ENCODE results near the gene TREH. TPM values are rescaled to one million over a fixed set of nuclear protein-coding genes. Genes with fewer than 3 reads are reported as not detected.

TREH gene
- total RNA-seq, 1 donor from 2014 or later, result not detected

GRCh38 chr11:118666371-118666770, 13.1 kb downstream of the TREH start:
- Histone ChIP-seq H4K20me1 (ENCODE audit: insufficient read depth, low read length) (peaks cover 14% of the 10 kb centered on the region), H3K36me3 (ENCODE audit: insufficient read depth, low read length) (no peaks in the 10 kb centered on the region), H3K4me2 (ENCODE audit: low read length) (no peak overlapping the region), H3K27me3 (ENCODE audit: insufficient read depth, low read length) (peaks cover 3% of the 10 kb centered on the region), H3K79me2 (ENCODE audit: insufficient read depth, low read length) (no peaks in the 10 kb centered on the region), H2AFZ (ENCODE audit: low read depth, low read length) (no peak overlapping the region), H3K27ac (ENCODE audit: low read depth, low read length) (no peak overlapping the region), H3K4me1 (ENCODE audit: insufficient read depth, low read length) (no peaks in the 10 kb centered on the region), H3K4me3 (ENCODE audit: insufficient read depth, low read depth, low read length) (no peak overlapping the region), H3K9ac (ENCODE audit: low read length) (no peak overlapping the region), H3K9me3 (ENCODE audit: insufficient read depth, low read depth, low read length) (no peaks in the 10 kb centered on the region)
- Mint-ChIP-seq H3K27me3 (ENCODE audit: low read depth, unreplicated experiment) (no peaks in the 10 kb centered on the region), H3K4me1 (ENCODE audit: low read depth, unreplicated experiment) (peaks cover 4% of the 10 kb centered on the region), H3K4me3 (ENCODE audit: unreplicated experiment) (no peak overlapping the region), H3K9me3 (ENCODE audit: unreplicated experiment) (no peaks in the 10 kb centered on the region), H3K27ac (ENCODE audit: unreplicated experiment) (no peak overlapping the region), H3K36me3 (ENCODE audit: low read depth, unreplicated experiment) (peaks cover 5% of the 10 kb centered on the region)
- DNase-seq (ENCODE audit: low read depth), result no peak
- TF ChIP-seq EZH2 (IDR thresholded peaks at IDR 0.05; ENCODE audit: insufficient read depth, low read length), result no peak
- TF ChIP-seq CTCF (IDR thresholded peaks at IDR 0.05; ENCODE audit: insufficient read depth, low read depth, low read length), result no peak
- no peak for FAIRE-seq

- peaks cover 6% of the 10 kb centered on the region for H3K4me1 Mint-ChIP-seq (ENCODE audit: low read depth, unreplicated experiment)
- FAIRE-seq, result no peak
- Histone ChIP-seq H3K9ac (ENCODE audit: low read length) (no peak overlapping the region), H3K36me3 (ENCODE audit: insufficient read depth, low read length) (no peaks in the 10 kb centered on the region), H3K4me2 (ENCODE audit: low read length) (no peak overlapping the region), H2AFZ (ENCODE audit: low read depth, low read length) (no peak overlapping the region), H3K9me3 (ENCODE audit: insufficient read depth, low read depth, low read length) (no peaks in the 10 kb centered on the region), H4K20me1 (ENCODE audit: insufficient read depth, low read length) (peaks cover 29% of the 10 kb centered on the region), H3K4me3 (ENCODE audit: insufficient read depth, low read depth, low read length) (no peak overlapping the region), H3K27me3 (ENCODE audit: insufficient read depth, low read length) (no peaks in the 10 kb centered on the region), H3K4me1 (ENCODE audit: insufficient read depth, low read length) (peaks cover 5% of the 10 kb centered on the region), H3K79me2 (ENCODE audit: insufficient read depth, low read length) (no peaks in the 10 kb centered on the region), H3K27ac (ENCODE audit: low read depth, low read length) (no peak overlapping the region)
- H3K27me3 Mint-ChIP-seq (ENCODE audit: low read depth, unreplicated experiment), result no peaks in the 10 kb centered on the region
- H3K36me3 Mint-ChIP-seq (ENCODE audit: low read depth, unreplicated experiment), result peaks cover 5% of the 10 kb centered on the region
- no peak for DNase-seq (ENCODE audit: low read depth)
- peak overlapping the region; percentile 26 for H3K27ac Mint-ChIP-seq (ENCODE audit: unreplicated experiment)
- TF ChIP-seq CTCF (IDR thresholded peaks at IDR 0.05; ENCODE audit: insufficient read depth, low read depth, low read length) (no peak), EZH2 (IDR thresholded peaks at IDR 0.05; ENCODE audit: insufficient read depth, low read length) (no peak)
- no peak overlapping the region for H3K4me3 Mint-ChIP-seq (ENCODE audit: unreplicated experiment)
- no peaks in the 10 kb centered on the region for H3K9me3 Mint-ChIP-seq (ENCODE audit: unreplicated experiment)
Observed at GRCh38 chr11:118663902-118664301, 15.5 kb downstream of the TREH start.

GRCh38 chr11:118663381-118663780, 16.1 kb downstream of the TREH start:
- Histone ChIP-seq H3K27me3 (ENCODE audit: insufficient read depth, low read length) (no peaks in the 10 kb centered on the region), H3K4me2 (ENCODE audit: low read length) (no peak overlapping the region), H3K79me2 (ENCODE audit: insufficient read depth, low read length) (no peaks in the 10 kb centered on the region), H3K9me3 (ENCODE audit: insufficient read depth, low read depth, low read length) (no peaks in the 10 kb centered on the region), H3K9ac (ENCODE audit: low read length) (no peak overlapping the region), H3K27ac (ENCODE audit: low read depth, low read length) (no peak overlapping the region), H2AFZ (ENCODE audit: low read depth, low read length) (no peak overlapping the region), H3K4me3 (ENCODE audit: insufficient read depth, low read depth, low read length) (no peak overlapping the region), H4K20me1 (ENCODE audit: insufficient read depth, low read length) (peaks cover 34% of the 10 kb centered on the region), H3K4me1 (ENCODE audit: insufficient read depth, low read length) (peaks cover 10% of the 10 kb centered on the region), H3K36me3 (ENCODE audit: insufficient read depth, low read length) (no peaks in the 10 kb centered on the region)
- DNase-seq (ENCODE audit: low read depth) (peak; percentile 14), FAIRE-seq (no peak)
- H3K9me3 Mint-ChIP-seq (ENCODE audit: unreplicated experiment), result no peaks in the 10 kb centered on the region
- peaks cover 5% of the 10 kb centered on the region for H3K36me3 Mint-ChIP-seq (ENCODE audit: low read depth, unreplicated experiment)
- H3K4me3 Mint-ChIP-seq (ENCODE audit: unreplicated experiment), result no peak overlapping the region
- no peaks in the 10 kb centered on the region for H3K27me3 Mint-ChIP-seq (ENCODE audit: low read depth, unreplicated experiment)
- no peak overlapping the region for H3K27ac Mint-ChIP-seq (ENCODE audit: unreplicated experiment)
- TF ChIP-seq EZH2 (IDR thresholded peaks at IDR 0.05; ENCODE audit: insufficient read depth, low read length), result no peak
- no peak for TF ChIP-seq CTCF (IDR thresholded peaks at IDR 0.05; ENCODE audit: insufficient read depth, low read depth, low read length)
- H3K4me1 Mint-ChIP-seq (ENCODE audit: low read depth, unreplicated experiment), result peaks cover 6% of the 10 kb centered on the region
